Left renal pelvis (tissue), 4 donors: Measurements from ENCODE around the gene SYNRG. TPM values are rescaled to one million over a fixed set of nuclear protein-coding genes. Genes with fewer than 3 reads are reported as not detected.
"Not testable (repeated sequence)": the region's sequence is repeated elsewhere in the genome, so short reads cannot be mapped to it uniquely, and the experiment has no call there.

Experiments
- DNase-seq, 4 donors: peaks; one replicate each; pipeline ENCODE4 v3.0.0-alpha.2; 2013; ENCODE audit warnings: low read depth in 4 of 4, low spot score in 3 of 4
- polyA plus RNA-seq, 4 donors: library from polyadenylated mRNA; unstranded; fragments of 120-200 nt; gene quantifications; one replicate each; pipeline ENCODE4 v1.2.1, GENCODE V29; 2013; ENCODE audit not compliant: insufficient read length in 4 of 4

Gene SYNRG, protein sequence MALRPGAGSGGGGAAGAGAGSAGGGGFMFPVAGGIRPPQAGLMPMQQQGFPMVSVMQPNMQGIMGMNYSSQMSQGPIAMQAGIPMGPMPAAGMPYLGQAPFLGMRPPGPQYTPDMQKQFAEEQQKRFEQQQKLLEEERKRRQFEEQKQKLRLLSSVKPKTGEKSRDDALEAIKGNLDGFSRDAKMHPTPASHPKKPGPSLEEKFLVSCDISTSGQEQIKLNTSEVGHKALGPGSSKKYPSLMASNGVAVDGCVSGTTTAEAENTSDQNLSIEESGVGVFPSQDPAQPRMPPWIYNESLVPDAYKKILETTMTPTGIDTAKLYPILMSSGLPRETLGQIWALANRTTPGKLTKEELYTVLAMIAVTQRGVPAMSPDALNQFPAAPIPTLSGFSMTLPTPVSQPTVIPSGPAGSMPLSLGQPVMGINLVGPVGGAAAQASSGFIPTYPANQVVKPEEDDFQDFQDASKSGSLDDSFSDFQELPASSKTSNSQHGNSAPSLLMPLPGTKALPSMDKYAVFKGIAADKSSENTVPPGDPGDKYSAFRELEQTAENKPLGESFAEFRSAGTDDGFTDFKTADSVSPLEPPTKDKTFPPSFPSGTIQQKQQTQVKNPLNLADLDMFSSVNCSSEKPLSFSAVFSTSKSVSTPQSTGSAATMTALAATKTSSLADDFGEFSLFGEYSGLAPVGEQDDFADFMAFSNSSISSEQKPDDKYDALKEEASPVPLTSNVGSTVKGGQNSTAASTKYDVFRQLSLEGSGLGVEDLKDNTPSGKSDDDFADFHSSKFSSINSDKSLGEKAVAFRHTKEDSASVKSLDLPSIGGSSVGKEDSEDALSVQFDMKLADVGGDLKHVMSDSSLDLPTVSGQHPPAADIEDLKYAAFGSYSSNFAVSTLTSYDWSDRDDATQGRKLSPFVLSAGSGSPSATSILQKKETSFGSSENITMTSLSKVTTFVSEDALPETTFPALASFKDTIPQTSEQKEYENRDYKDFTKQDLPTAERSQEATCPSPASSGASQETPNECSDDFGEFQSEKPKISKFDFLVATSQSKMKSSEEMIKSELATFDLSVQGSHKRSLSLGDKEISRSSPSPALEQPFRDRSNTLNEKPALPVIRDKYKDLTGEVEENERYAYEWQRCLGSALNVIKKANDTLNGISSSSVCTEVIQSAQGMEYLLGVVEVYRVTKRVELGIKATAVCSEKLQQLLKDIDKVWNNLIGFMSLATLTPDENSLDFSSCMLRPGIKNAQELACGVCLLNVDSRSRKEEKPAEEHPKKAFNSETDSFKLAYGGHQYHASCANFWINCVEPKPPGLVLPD (N-terminal part only)
- polyA plus RNA-seq = 10 to 100 TPM; 32.6 to 47.8 (median 43.6) TPM

GRCh38 chr17:37609170-37610040 is at the start of gene SYNRG:
Gene SYNRG (minus strand): TSS chr17:37609418. CDS start chr17:37609355, 63 bp downstream.
- DNase-seq = peak; percentile 78 to 89 (median 88)

- DNase-seq = no peak
Observed at GRCh38 chr17:37657202-37657601, 48.0 kb upstream of the SYNRG start.

GRCh38 chr17:37651849-37652248 is 42.6 kb upstream of the SYNRG start:
- no peak for DNase-seq

- DNase-seq = no peak
Observed at GRCh38 chr17:37650419-37651003, 41.3 kb upstream of the SYNRG start.

DNA sequence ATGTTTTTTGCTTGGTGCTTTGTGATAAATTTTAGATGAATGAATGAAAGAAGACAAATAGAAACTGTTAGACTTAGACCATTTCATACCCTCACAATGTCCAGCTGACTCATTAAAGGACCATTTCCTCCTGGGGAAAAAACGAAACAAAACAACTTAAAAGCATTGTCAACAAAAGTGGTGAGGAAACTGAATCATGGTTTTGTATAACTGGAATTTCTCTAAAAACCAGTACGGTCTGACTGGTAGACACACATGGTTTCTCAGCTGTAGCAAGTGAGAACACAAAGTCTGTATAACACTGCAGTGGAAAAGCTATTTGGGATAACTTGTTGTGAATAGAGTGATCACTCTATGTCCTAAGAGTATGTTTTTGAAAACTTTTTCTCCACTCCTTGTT is 39.3 kb upstream of the SYNRG start:
- DNase-seq = no peak

- DNase-seq = no peak
Observed at GRCh38 chr17:37647856-37648255, 38.6 kb upstream of the SYNRG start.

GRCh38 chr17:37643869-37644268 is 34.7 kb upstream of the SYNRG start:
- no peak for DNase-seq

DNA sequence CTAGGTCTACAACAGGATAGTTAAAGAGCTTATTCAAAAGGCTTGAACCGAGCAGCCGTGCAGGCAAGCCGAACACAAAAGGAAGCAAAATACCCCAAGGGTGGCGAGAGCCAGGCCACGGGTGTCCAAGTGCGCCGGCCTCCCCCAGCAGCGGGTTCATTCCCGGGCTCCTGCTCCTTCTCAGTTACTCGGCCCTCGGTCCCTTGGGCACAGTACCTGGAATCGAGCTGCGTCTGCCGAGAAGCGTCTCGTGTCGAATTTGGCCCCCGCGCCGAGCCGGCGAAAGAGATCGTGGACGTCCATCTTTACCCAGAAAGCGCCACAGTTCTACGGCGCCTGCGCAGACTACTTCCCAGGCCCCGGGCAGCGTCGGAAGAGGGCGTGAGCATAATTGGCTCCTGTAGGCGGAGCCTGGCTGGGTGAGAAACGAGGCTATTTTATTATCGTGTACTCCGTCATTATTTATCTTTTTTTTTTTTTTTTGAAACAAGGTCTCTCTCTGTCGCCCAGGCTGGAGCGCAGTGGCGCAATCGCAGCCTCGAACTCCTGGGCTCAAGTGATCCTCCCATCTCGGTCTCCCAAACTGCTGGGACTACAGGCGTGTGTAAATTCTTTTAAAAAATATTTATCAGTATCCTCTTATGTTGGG is 34.0 kb upstream of the SYNRG start, which contains the start of gene DDX52:
TSS of gene DDX52 (minus strand) at position 329 of the 649 bp plus-strand sequence. CDS start at position 303, 26 bp downstream.
- DNase-seq = peak; percentile 79 to 90 (median 84)

- DNase-seq = peak in 1 of 4 donors; percentile 6
Observed at GRCh38 chr17:37642681-37643080, 33.5 kb upstream of the SYNRG start.

DNA sequence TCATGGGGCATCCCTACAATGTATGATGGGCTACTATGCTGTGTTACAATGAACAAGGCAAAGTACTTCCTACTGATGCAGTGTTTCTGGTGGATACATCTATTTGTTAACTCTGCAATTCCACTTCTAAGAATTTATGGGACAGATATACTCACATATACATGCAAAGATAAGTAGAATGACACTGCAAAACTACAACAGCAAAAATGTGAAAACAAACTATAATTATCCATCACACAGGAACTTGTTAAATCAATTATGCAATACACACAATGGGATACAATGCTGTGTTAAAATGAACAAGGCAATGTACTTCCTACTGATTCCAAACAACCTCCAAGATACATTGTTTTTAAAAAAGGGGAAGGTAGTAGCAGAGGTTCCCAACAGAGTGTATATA is 30.8 kb upstream of the SYNRG start:
- no peak for DNase-seq

DNA sequence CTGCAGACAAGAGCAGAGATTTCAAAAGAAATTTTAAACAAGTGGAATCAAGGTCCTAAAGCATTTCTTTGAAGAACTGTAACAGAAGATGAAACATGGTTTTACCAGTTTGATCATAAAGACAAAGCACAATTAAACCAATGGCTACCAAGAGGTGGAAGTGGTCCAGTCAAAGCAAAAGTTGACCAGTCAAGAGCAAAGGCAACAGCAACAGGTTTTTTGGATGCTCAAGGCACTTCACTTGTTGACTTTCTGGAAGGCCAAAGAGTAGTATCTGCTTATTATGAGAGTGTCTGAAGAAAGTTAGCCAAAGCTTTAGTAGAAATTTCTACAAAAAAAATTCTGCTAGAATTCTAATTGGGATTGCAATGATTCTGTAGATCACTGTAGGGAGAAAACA is 28.7 kb upstream of the SYNRG start:
- DNase-seq = no peak

DNA sequence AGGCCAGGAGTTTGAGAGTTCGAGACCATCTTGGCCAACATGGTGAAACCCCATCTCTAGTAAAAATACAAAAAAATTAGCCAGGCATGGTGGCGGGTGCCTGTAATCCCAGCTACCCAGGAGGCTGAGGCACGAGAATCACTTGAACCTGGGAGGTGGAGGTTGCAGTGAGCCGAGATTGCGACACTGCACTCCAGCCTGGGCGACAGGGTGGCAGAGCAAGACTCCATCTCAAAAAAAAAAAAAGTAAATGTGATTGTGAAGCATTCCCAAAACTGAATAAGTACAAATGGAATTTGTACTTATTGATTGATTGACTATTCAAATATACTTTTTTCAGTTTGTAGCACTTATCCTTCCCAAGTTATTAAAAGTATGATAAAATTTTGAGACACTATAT is 7.2 kb upstream of the SYNRG start:
- DNase-seq = not testable (repeated sequence)

- no peak for DNase-seq
Observed at GRCh38 chr17:37614823-37615222, 5.6 kb upstream of the SYNRG start.

DNA sequence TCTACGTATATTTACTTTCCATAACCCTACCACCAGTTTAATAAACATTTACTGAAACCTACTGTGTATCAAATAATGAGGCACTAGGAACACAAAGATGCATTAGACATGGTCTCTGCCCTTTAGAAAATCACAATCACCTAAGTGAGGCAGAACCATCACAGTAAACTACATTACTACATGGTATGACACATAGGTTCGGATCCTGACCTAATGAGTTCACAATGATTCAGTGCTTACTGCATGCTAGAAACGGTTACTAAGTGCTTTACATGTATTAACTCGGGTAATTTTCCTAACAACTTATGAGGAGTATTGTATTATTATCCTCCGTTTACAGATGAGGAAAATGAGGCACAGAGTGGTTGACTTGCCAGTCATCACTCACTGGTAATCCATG is 5.2 kb upstream of the SYNRG start:
- DNase-seq = no peak

DNA sequence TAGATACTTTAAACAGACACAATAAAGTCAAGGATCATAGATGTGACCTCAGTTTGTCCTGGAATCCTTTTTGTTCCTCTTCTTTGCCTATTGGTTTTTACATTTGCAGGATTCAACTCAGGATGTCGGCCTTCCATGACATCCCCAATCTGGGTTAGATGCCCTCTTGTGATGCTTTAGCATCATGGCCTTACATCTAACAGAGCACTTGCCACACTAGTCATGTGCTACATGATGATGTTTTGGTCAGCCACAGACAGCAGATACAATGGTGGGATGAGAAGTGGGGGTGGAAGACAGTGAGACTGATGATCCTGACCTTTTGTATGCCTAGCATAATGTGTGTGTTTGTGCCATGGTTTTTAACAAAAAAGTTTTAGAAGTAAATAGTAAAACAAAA is 1.8 kb upstream of the SYNRG start:
- no peak for DNase-seq

DNA sequence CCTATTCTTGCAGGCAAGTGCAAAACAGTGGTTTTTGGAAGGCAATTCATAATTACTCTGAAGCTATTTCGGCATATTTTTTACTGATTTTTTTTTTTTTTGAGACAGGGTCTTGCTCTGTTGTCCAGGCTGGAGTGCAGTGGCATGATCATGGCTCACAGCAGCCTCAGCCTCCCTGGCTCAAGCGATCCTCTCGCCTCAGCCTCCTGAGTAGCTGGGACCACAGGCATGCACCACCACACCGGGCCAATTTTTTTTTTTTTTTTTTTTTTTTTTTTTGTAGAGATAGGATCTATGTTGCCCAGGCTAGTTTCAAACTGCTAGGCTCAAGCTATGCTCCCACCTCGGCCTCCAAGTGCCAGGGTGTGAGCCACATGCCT is 813 bp upstream of the SYNRG start:
- DNase-seq = not testable (repeated sequence)

DNA sequence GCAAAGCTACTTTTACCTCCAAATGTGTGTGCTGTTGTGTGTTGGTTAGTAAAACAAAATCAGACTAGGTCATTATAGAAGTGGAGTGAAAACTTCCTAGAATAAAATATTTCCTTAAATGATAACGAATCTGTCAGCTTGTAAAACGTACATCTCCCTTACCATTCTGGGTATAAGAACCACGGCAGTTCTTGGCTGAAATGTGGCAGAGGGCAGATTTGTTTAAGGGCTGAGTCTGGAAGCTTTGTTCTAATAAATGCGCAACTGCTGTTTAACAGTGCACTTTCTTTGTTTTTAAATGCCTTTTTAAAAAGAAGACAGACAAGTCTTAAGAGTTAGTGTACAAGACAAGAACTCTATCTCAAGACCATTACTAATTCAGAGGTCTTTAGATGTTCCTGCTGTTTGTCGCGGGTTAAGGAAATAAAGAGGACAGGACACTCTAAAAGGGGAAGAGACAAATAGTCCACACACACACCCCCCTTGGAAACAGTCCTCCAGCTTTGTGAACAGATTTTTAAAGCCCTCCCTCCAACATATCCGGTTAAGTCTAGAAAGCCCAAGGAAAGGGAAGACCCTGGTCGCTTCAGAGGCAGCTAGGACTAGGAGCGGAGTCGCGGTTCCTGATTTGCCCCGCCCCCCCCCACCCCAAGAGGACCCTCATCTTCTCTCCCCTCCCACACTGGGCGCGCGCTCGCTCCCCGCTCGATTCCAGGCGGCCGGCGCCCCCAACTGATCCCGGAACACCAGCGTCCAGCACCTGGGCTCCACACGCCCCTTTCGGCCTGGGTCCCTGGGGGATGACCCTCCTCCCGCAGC is 658 bp downstream of the SYNRG start:
- peak; percentile 42 to 55 (median 50) for DNase-seq
